ENCODE results near the gene CTSW. TPM values are rescaled to one million over a fixed set of nuclear protein-coding genes. Genes with fewer than 3 reads are reported as not detected.

CTSW gene
- total RNA-seq, 4 donors from 2014 or later: 0.20 to 0.49 (median 0.32) TPM; not detected in 1

DNA sequence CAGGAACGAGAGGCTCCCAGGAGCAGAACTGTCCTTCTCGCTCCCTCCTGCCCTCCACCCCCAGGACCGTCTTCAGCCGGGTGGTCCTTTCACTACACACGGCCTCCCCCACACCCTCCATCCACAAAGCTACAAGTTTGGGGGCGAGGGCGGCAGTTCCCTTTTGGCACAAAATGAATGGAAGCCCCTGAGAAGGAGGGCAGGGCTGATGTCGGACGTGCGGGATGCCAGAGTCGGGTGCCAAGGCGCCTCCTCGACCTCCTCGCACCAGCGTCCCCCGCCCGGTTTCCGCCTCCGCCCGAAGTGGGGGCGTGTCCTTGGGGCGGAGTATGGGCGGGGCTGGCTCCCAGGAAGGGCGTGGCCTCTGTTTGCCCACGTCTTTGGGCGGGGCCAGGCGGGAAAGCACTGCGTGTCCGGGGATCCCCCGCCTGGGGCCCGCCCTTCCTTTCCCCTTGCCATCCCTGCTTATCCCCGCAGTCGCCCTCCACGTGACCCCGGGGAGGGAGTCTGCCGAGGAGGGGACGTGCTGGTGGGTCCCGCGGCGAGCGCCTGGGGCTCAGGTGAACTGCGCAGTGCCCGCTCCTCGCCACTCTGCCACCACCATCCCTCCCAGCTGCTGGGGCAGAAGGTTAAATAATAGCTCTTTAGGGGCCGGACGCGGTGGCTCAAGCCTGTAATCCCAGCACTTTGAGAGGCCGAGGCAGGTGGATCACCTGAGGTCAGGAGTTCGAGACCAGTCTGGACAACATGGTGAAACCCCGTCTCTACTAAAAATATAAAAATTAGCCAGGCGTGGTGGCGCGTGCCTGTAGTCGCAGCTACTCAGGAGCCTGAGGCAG is 6.1 kb upstream of the CTSW start:
- H3K9me3 ChIP-seq: no peaks in the 10 kb centered on the region
- ATAC-seq (peak; percentile 84 to 89), DNase-seq (peak; percentile 85 to 91)
- intact Hi-C loops (cut with DNase I; ENCODE audit: low total_unique reads) (loop anchor here (1.0 kb wide), 3 partner anchors 13 to 88 kb away; partner anchors contain the start of genes FIBP, MUS81 and SART1), in situ Hi-C loops (cut with MboI; ENCODE audit: low sequenced_read_pairs in 4 of 4) (no loop called here)
- peaks cover 0 to 19% of the 10 kb centered on the region in 2 donors for H3K4me1 ChIP-seq
- TF ChIP-seq POLR2A (IDR thresholded peaks at IDR 0.05): peak; percentile 76 to 82
- TF ChIP-seq, protein P1, sequence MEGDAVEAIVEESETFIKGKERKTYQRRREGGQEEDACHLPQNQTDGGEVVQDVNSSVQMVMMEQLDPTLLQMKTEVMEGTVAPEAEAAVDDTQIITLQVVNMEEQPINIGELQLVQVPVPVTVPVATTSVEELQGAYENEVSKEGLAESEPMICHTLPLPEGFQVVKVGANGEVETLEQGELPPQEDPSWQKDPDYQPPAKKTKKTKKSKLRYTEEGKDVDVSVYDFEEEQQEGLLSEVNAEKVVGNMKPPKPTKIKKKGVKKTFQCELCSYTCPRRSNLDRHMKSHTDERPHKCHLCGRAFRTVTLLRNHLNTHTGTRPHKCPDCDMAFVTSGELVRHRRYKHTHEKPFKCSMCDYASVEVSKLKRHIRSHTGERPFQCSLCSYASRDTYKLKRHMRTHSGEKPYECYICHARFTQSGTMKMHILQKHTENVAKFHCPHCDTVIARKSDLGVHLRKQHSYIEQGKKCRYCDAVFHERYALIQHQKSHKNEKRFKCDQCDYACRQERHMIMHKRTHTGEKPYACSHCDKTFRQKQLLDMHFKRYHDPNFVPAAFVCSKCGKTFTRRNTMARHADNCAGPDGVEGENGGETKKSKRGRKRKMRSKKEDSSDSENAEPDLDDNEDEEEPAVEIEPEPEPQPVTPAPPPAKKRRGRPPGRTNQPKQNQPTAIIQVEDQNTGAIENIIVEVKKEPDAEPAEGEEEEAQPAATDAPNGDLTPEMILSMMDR (IDR thresholded peaks at IDR 0.05 in 4 of 5, conservative IDR thresholded peaks at IDR 0.05 in 1 of 5): no peak
- peak overlapping the region; percentile 54 to 63 (median 60) for H3K4me3 ChIP-seq
- peak overlapping the region; percentile 80 to 87 (median 82) for H3K27ac ChIP-seq
- no peaks in the 10 kb centered on the region for H3K27me3 ChIP-seq
- H3K36me3 ChIP-seq: no peaks in the 10 kb centered on the region

DNA sequence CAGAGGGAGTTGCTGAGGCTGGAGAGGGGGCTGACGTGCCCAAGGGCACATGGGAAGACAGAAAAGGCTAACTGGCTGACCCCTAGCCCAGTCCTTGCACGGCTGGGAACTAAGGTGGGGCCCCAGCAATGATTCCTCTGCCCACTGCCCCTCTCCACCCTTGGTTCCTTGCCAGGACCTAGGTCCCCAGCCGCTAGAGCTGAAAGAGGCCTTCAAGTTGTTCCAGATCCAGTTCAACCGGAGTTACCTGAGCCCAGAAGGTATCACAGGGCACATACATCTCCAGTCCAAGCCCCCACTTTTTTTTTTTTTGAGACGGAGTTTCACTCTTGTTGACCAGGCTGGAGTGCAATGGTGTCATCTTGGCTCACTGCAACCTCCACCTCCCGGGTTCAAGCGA is 390 bp downstream of the CTSW start:
- ATAC-seq: no peak
- TF ChIP-seq, protein P1 (IDR thresholded peaks at IDR 0.05 in 4 of 5, conservative IDR thresholded peaks at IDR 0.05 in 1 of 5): no peak
- TF ChIP-seq POLR2A (IDR thresholded peaks at IDR 0.05): no peak
- Histone ChIP-seq H3K27ac (no peak overlapping the region), H3K9me3 (no peaks in the 10 kb centered on the region), H3K4me1 (no peaks in the 10 kb centered on the region), H3K27me3 (no peaks in the 10 kb centered on the region), H3K36me3 (peaks cover 0 to 30% of the 10 kb centered on the region in 2 donors), H3K4me3 (no peak overlapping the region)
- intact Hi-C loops (cut with DNase I; ENCODE audit: low total_unique reads): no loop called here
- no peak for DNase-seq
- in situ Hi-C loops (cut with MboI; ENCODE audit: low sequenced_read_pairs in 4 of 4): loop anchor here (5.0 to 10.0 kb wide), 4 partner anchors 85 to 115 kb away; partner anchors contain the start of gene SART1 (in 1 of the 4)

DNA sequence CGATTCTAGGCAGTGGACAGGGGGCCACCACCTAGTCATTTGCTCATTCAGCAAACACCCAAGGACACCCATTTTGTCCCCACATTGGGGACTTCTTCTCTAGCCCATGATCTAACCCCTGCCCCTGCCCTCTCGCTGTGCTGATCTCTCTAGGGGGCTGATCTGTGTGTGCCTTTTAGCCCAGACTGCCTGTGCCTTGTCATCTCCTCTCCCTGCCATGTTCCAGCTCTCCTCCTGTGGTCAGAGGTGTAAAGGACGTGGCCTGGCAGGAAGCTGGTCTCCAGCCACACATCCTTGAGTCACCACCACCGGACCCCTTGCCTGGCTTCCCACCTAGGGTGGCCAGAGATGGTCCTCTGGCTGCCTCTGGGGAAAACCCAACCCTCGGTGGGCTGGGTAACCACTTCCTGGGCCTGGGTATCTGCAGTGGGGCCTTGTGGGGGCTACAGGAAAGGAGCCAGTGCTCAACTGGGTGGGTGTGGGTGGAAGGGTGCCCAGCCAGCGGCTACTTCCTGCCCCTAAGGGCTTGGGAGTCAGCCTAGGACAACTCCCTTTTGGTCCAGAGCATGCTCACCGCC is 1.3 kb downstream of the CTSW start:
- intact Hi-C loops (cut with DNase I; ENCODE audit: low total_unique reads): no loop called here
- H3K4me1 ChIP-seq: no peaks in the 10 kb centered on the region
- no peak overlapping the region for H3K27ac ChIP-seq
- TF ChIP-seq POLR2A (IDR thresholded peaks at IDR 0.05): no peak
- TF ChIP-seq, protein P1 (IDR thresholded peaks at IDR 0.05 in 4 of 5, conservative IDR thresholded peaks at IDR 0.05 in 1 of 5): no peak
- no peaks in the 10 kb centered on the region for H3K27me3 ChIP-seq
- in situ Hi-C loops (cut with MboI; ENCODE audit: low sequenced_read_pairs in 4 of 4): loop anchor here (5.0 to 10.0 kb wide), 4 partner anchors 84 to 114 kb away; partner anchors contain the start of gene SART1 (in 1 of the 4)
- ATAC-seq (no peak), DNase-seq (no peak)
- H3K4me3 ChIP-seq: no peak overlapping the region
- no peaks in the 10 kb centered on the region for H3K9me3 ChIP-seq
- peaks cover 0 to 31% of the 10 kb centered on the region in 2 donors for H3K36me3 ChIP-seq

DNA sequence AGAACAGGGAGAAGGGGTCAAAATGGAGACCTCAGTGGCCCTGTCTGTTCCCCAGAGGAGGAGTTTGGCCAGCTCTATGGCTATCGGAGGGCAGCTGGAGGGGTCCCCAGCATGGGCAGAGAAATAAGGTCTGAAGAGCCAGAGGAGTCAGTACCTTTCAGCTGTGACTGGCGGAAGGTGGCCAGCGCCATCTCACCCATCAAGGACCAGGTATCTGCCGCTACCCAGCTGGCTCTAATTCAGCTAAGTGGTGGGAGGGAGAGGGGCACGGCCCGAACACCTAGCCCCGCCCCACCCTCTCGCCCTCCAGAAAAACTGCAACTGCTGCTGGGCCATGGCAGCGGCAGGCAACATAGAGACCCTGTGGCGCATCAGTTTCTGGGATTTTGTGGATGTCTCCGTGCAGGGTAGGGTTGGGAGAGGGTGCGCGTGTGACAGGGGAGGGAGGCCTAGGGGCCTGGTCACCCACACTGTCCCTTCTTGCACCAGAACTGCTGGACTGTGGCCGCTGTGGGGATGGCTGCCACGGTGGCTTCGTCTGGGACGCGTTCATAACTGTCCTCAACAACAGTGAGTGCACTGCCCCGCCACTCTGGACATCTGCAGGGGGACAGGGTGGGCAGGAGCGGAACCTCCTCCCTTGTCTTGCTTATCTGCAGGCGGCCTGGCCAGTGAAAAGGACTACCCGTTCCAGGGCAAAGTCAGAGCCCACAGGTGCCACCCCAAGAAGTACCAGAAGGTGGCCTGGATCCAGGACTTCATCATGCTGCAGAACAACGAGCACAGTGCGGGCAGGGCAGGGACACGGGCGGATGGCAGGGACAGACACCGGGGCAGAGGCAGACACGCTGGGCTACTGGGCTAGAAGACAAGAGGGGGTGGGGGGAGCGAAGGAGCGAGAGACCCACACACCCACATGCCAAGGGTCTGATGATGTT is 2.8 kb downstream of the CTSW start:
- intact Hi-C loops (cut with DNase I; ENCODE audit: low total_unique reads): no loop called here
- Histone ChIP-seq H3K27ac (no peak overlapping the region), H3K4me1 (peaks cover 2 to 4% of the 10 kb centered on the region in 2 donors), H3K4me3 (no peak overlapping the region), H3K27me3 (no peaks in the 10 kb centered on the region), H3K36me3 (peaks cover 0 to 44% of the 10 kb centered on the region in 2 donors), H3K9me3 (no peaks in the 10 kb centered on the region)
- no peak for DNase-seq
- in situ Hi-C loops (cut with MboI; ENCODE audit: low sequenced_read_pairs in 4 of 4): loop anchor here (5.0 to 10.0 kb wide), 4 partner anchors 82 to 112 kb away; partner anchors contain the start of gene SART1 (in 1 of the 4)
- no peak for TF ChIP-seq POLR2A (IDR thresholded peaks at IDR 0.05)
- ATAC-seq: no peak
